GM12892 (cell line): Measurements from ENCODE around the gene CDC20B.

Source experiments
- DNase-seq: peaks from one replicate; pipeline ENCODE4 v3.0.0; 2011; ENCODE audit not compliant: insufficient read length
- FAIRE-seq: peaks from 2 replicates; lab custom pipeline; 2011; peaks lifted over from hg19 to GRCh38; lab: Jason Lieb, UNC
- POLR2A ChIP-seq: IDR thresholded peaks from 2 replicates; pipeline ENCODE4 v1.6.1; 2011; ENCODE audit warnings: low read depth, low read length, control low read depth
- POLR2AphosphoS5 ChIP-seq: IDR thresholded peaks from 2 replicates; pipeline ENCODE4 v1.6.1; 2011; ENCODE audit warnings: low read depth, low read length, control low read depth
- TAF1 ChIP-seq: IDR thresholded peaks from 2 replicates; pipeline ENCODE4 v1.6.1; 2011; ENCODE audit warnings: low read depth, mild to moderate bottlenecking, control low read depth, low read length, borderline replicate concordance

The CDC20B gene

DNA sequence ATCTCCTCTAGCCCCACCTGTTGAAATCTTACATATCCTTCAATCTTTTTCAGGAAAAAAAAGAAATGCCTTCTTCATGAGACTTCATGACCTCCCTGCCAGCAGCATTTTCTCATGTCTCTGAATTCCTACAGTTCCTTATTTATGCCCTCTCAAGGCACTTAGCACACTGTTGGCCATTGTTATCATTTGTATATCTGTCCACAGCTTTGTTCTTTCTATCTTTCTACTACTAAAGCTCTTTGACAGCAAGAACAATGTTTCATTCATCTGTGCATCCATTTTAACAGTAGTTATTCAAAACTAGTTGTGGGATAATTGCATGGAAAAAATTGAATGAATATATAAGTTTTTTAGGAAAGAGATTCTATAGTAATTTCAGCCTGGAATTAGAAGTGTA is 91.4 kb downstream of the CDC20B start:
- FAIRE-seq (no peak), DNase-seq (no peak)
- TF ChIP-seq POLR2AphosphoS5 (no peak), TAF1 (no peak), POLR2A (no peak)

DNA sequence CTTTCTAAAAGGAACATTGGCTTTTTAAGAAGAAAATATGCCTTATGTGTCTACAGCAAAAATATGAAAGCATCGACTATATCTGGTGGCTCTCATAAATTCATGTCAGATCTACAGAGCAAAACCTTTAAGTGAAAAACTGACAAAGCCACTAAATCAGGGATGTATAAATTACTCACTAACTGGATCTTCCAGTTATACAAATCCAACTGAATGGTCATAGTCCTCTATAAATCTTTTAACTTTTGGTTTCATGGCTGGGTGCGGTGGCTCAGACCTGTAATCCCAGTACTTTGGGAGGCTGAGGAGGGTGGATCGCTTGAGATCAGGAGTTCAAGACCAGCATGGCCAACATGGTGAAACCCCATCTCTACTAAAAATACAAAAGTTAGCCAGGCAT is 99.8 kb downstream of the CDC20B start:
- FAIRE-seq = no peak
- TF ChIP-seq POLR2AphosphoS5 (no peak), TAF1 (no peak), POLR2A (no peak)
- DNase-seq = no peak

DNA sequence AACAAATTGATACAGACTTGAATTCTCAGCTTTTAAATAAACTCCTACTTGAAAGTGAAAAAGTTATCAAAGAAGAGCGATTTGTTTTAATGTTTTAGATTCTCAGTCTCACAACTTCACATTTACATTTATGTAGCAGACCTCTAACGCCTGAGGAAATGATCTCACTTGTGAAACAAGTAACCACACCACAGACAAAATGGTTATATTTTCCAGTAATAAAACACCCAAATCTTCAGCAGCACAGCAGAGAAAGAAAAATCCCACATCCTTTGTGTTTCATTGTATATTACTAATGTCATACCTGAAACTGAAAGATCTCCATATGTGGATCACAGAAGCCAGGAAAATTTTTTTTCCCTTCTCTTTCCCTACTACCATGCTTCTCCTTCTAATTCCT is 100.3 kb downstream of the CDC20B start:
- TF ChIP-seq POLR2AphosphoS5 (no peak), TAF1 (no peak), POLR2A (no peak)
- DNase-seq = no peak
- no peak for FAIRE-seq

DNA sequence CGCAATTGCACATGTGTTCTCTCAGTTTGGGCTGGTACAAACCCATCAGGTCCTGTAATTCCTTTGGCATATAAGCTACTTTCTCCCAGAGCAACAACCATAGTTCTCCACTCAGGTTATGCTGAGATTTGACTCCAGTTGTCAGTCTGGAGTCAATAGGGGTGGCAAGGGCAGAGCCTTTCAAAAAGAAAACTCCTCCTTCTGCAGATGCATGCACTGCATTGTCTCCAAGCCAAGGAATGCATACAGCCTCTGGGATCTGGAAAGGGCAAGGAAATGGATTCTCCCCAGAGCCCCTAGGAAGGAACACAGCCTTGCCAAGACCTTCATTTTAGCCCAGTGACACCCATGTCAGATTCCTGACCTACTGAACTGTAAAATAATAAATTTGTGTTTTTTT is 101.6 kb downstream of the CDC20B start:
- FAIRE-seq = no peak
- TF ChIP-seq TAF1 (no peak), POLR2A (no peak), POLR2AphosphoS5 (no peak)
- DNase-seq = no peak

- no peak for DNase-seq
- FAIRE-seq = no peak
- TF ChIP-seq POLR2AphosphoS5 (no peak), POLR2A (no peak), TAF1 (no peak)
Observed at GRCh38 chr5:55070968-55071367, 102.0 kb downstream of the CDC20B start.

DNA sequence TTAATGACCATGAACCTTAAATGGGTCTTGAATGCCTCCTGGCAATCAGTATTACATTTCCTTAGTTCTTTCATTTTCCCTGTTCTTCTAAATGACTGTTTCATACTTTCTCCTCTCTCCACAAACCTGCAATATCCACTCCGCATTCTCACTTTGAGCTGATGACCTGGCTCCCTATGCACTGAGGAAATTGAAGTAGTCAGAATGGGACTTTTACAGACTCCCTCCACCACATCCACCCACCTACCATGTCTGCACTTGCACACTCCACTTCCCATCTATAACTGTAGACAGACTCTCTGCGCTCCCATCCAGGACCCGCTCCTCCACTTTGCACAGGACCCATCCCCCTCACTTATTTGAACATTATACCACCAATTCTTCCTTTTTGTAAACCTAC is 106.7 kb downstream of the CDC20B start:
- DNase-seq (no peak), FAIRE-seq (no peak)
- no peak for TF ChIP-seq TAF1
- no peak for TF ChIP-seq POLR2AphosphoS5
- no peak for TF ChIP-seq POLR2A

GRCh38 chr5:55064523-55064922 is 108.5 kb downstream of the CDC20B start:
- TF ChIP-seq TAF1 (no peak), POLR2A (no peak), POLR2AphosphoS5 (no peak)
- DNase-seq (no peak), FAIRE-seq (no peak)

- no peak for TF ChIP-seq TAF1
- no peak for TF ChIP-seq POLR2A
- TF ChIP-seq POLR2AphosphoS5 = no peak
- FAIRE-seq = no peak
- DNase-seq = no peak
Observed at GRCh38 chr5:55063899-55064298, 109.1 kb downstream of the CDC20B start.

GRCh38 chr5:55063220-55063863 is 109.6 kb downstream of the CDC20B start:
- TF ChIP-seq TAF1 = no peak
- TF ChIP-seq POLR2AphosphoS5 = no peak
- no peak for TF ChIP-seq POLR2A
- FAIRE-seq = no peak
- DNase-seq = no peak
